Fibroblast of lung (primary cell): ENCODE results near the gene CFAP77.

Experiments used
- CTCF ChIP-seq, 2 donors: IDR thresholded peaks in 1 of 2; conservative IDR thresholded peaks in 1 of 2; 1 replicate in 1 of 2; 2 replicates in 1 of 2; pipeline ENCODE4 v1.5.1; 2011 to 2012; ENCODE audit warnings: low read length in 2 of 2, control low read depth in 1 of 2, inconsistent platforms in 1 of 2, low read depth in 1 of 2, mild to moderate bottlenecking in 1 of 2
- EZH2 ChIP-seq: IDR thresholded peaks from 2 replicates; pipeline ENCODE4 v1.5.1; 2012; ENCODE audit warnings: low read length, control low read depth, mild to moderate bottlenecking; ENCODE audit errors: missing control alignments

GRCh38 chr9:132585954-132586829 lies 176.2 kb downstream of the CFAP77 start:
- TF ChIP-seq CTCF (conservative IDR thresholded peaks at IDR 0.05 in 1 of 2, IDR thresholded peaks at IDR 0.05 in 1 of 2; ENCODE audit: low read depth in 1 of 2, low read length in 2 of 2) (no peak), EZH2 (peak; percentile 84)
